Panc1 (cell line): Measurements from ENCODE around the gene MKLN1. TPM values are rescaled to one million over a fixed set of nuclear protein-coding genes. Genes with fewer than 3 reads are reported as not detected.
"Not testable (repeated sequence)": the region's sequence is repeated elsewhere in the genome, so short reads cannot be mapped to it uniquely, and the experiment has no call there.

Experiments used
- ATAC-seq: fragments of 200-7000 bp; cut with Tn5 transposase; 2 replicates; pipeline ENCODE4 v1.9.1; 2020; ENCODE audit warnings: mild to moderate bottlenecking, moderate library complexity
- BruUV-seq: library from RNA; stranded (reverse); fragments of 400-500 nt; replicated peaks from 2 replicates; lab custom pipeline; 2021; lab: Mats Ljungman, UMichigan
- CTCF ChIA-PET: fragments of 300-600 bp; sonication (Branson Sonifier 250); formaldehyde crosslinking; loops from one replicate; lab custom pipeline; 2022; ENCODE audit warnings: antibody characterized with exemption; lab: Charles Lee
- POLR2A ChIA-PET: fragments of 300-600 bp; sonication (Branson Sonifier 250); formaldehyde crosslinking; loops from one replicate; lab custom pipeline; 2022; ENCODE audit warnings: antibody characterized with exemption; lab: Charles Lee
- DNase-seq: peaks from one replicate; pipeline ENCODE4 v3.0.0-alpha.2; 2010; ENCODE audit warnings: low read depth, low spot score
- H3K27ac ChIP-seq: 2 replicates; pipeline ENCODE4 v1.5.1; 2011; ENCODE audit warnings: mild to moderate bottlenecking, low read length, inconsistent platforms
- H3K27me3 ChIP-seq: fragments of 200-500 bp; sonication (Bioruptor generic); 2 replicates; pipeline ENCODE4 v1.6.0; 2014; ENCODE audit warnings: low read length, inconsistent platforms; ENCODE audit not compliant: control insufficient read depth, insufficient read depth
- H3K36me3 ChIP-seq: fragments of 200-500 bp; sonication (Bioruptor generic); 2 replicates; pipeline ENCODE4 v1.5.1; 2014; ENCODE audit warnings: inconsistent platforms, mild to moderate bottlenecking, low read length, moderate library complexity; ENCODE audit not compliant: control insufficient read depth, insufficient read depth
- H3K4me1 ChIP-seq: 2 replicates; pipeline ENCODE4 v1.5.1; 2011; ENCODE audit warnings: inconsistent platforms, mild to moderate bottlenecking, low read length, moderate library complexity; ENCODE audit not compliant: control insufficient read depth, insufficient read depth
- H3K4me3 ChIP-seq, 2 experiments: 2 replicates each; pipeline ENCODE4 v1.5.1; 2011 to 2012; ENCODE audit warnings: low read depth in 2 of 2, low read length in 2 of 2, mild to moderate bottlenecking in 2 of 2, inconsistent platforms in 1 of 2, moderate library complexity in 1 of 2
- H3K9me3 ChIP-seq: fragments of 200-500 bp; sonication (Bioruptor generic); 2 replicates; pipeline ENCODE4 v1.5.1; 2014; ENCODE audit warnings: low read depth, mild to moderate bottlenecking, inconsistent platforms, low read length, moderate library complexity; ENCODE audit not compliant: control insufficient read depth, insufficient read depth
- CTCF ChIP-seq: fragments of 450-650 bp; IDR thresholded peaks from 2 replicates; pipeline ENCODE4 v1.5.1; 2017; ENCODE audit warnings: mild to moderate bottlenecking
- POLR2AphosphoS5 ChIP-seq: IDR thresholded peaks from 2 replicates; pipeline ENCODE4 v1.6.1; 2012; ENCODE audit warnings: mild to moderate bottlenecking, low read depth, low read length, moderate library complexity
- SIN3A ChIP-seq: IDR thresholded peaks from 2 replicates; pipeline ENCODE4 v1.6.1; 2012; ENCODE audit warnings: low read depth, mild to moderate bottlenecking, low read length, moderate library complexity, borderline replicate concordance; ENCODE audit not compliant: insufficient read depth
- TCF7L2 ChIP-seq: IDR thresholded peaks from 2 replicates; pipeline ENCODE4 v1.6.1; 2011; ENCODE audit warnings: mild to moderate bottlenecking, low read depth, low read length, inconsistent platforms
- in situ Hi-C: cut with HindIII; loops from 2 replicates; pipeline ENCODE4 v1.10.0; 2016; ENCODE audit warnings: low sequenced_read_pairs, low pct_unique_long_range_greater_than_20kb
- intact Hi-C: fragments of 100-400 bp; cut with micrococcal nuclease; formaldehyde crosslinking; loops from one replicate; pipeline ENCODE4 v1.10.0; 2022; ENCODE audit not compliant: unreplicated experiment
- total RNA-seq: library from RNA; stranded (reverse); gene quantifications from one replicate; pipeline ENCODE4 v1.2.1, GENCODE V29; 2021; ENCODE audit not compliant: unreplicated experiment
- TF ChIP-seq, protein P1 (sequence below), 2 experiments: IDR thresholded peaks; 2 replicates each; pipeline ENCODE4 v1.6.1; 2011 to 2012; ENCODE audit warnings: low read depth in 2 of 2, control low read depth in 1 of 2, low read length in 1 of 2, mild to moderate bottlenecking in 1 of 2, moderate library complexity in 1 of 2; ENCODE audit not compliant: insufficient read depth in 1 of 2

The MKLN1 gene
- total RNA-seq, 1 experiment from 2014 or later, result 46.4 TPM

- BruUV-seq, result no TSS peak
- Histone ChIP-seq H3K4me1 (peaks cover 29% of the 10 kb centered on the region), H3K27me3 (no peaks in the 10 kb centered on the region), H3K4me3 (peak overlapping the region; percentile 85 to 93), H3K36me3 (no peaks in the 10 kb centered on the region; the same call in none of the 2 replicates), H3K9me3 (peaks cover 16% of the 10 kb centered on the region; the same call in 1 of the 2 replicates), H3K27ac (peak overlapping the region; percentile 98)
- no peak for ATAC-seq
- POLR2A ChIA-PET, result no interaction called here
- in situ Hi-C loops (no loop called here), intact Hi-C loops (no loop called here)
- TF ChIP-seq TCF7L2, result no peak
- no peak for TF ChIP-seq SIN3A
- TF ChIP-seq, protein P1, sequence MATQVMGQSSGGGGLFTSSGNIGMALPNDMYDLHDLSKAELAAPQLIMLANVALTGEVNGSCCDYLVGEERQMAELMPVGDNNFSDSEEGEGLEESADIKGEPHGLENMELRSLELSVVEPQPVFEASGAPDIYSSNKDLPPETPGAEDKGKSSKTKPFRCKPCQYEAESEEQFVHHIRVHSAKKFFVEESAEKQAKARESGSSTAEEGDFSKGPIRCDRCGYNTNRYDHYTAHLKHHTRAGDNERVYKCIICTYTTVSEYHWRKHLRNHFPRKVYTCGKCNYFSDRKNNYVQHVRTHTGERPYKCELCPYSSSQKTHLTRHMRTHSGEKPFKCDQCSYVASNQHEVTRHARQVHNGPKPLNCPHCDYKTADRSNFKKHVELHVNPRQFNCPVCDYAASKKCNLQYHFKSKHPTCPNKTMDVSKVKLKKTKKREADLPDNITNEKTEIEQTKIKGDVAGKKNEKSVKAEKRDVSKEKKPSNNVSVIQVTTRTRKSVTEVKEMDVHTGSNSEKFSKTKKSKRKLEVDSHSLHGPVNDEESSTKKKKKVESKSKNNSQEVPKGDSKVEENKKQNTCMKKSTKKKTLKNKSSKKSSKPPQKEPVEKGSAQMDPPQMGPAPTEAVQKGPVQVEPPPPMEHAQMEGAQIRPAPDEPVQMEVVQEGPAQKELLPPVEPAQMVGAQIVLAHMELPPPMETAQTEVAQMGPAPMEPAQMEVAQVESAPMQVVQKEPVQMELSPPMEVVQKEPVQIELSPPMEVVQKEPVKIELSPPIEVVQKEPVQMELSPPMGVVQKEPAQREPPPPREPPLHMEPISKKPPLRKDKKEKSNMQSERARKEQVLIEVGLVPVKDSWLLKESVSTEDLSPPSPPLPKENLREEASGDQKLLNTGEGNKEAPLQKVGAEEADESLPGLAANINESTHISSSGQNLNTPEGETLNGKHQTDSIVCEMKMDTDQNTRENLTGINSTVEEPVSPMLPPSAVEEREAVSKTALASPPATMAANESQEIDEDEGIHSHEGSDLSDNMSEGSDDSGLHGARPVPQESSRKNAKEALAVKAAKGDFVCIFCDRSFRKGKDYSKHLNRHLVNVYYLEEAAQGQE (IDR thresholded peaks at IDR 0.05; ENCODE audit: insufficient read depth in 1 of 2, low read depth in 2 of 2, low read length in 1 of 2), result no peak
- TF ChIP-seq CTCF, result no peak
- TF ChIP-seq POLR2AphosphoS5, result no peak
- CTCF ChIA-PET, result no interaction called here
- DNase-seq, result no peak
Measured at GRCh38 chr7:131330299-131330698, 2.6 kb downstream of the MKLN1 start.

DNA sequence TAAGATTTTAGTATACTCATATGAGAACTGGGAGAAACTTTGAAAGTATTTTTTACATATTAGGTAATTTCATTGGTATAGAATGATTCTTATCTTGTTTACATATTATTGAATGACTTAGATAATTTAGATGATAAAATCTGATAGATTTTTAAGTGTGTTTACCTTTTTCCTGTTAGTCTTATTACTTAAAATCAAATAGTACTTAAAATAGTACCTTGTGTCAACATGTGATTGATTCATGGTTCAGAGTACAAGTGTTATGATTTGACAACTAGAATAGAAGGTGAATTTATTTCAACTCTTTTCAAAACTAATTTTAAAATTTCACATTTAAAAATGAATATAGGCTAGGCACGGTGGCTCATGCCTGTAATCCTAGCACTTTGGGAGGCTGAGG lies 4.1 kb downstream of the MKLN1 start:
- TF ChIP-seq SIN3A, result no peak
- TF ChIP-seq CTCF, result no peak
- TF ChIP-seq, protein P1 (IDR thresholded peaks at IDR 0.05; ENCODE audit: insufficient read depth in 1 of 2, low read depth in 2 of 2, low read length in 1 of 2), result no peak
- TF ChIP-seq TCF7L2, result no peak
- no peak for TF ChIP-seq POLR2AphosphoS5
- POLR2A ChIA-PET, result no interaction called here
- no peak for ATAC-seq
- H3K27ac ChIP-seq, result no peak overlapping the region
- peaks cover 15% of the 10 kb centered on the region for H3K4me1 ChIP-seq
- intact Hi-C loops (no loop called here), in situ Hi-C loops (no loop called here)
- no TSS peak for BruUV-seq
- DNase-seq, result no peak
- no peaks in the 10 kb centered on the region for H3K27me3 ChIP-seq
- no peak overlapping the region for H3K4me3 ChIP-seq
- CTCF ChIA-PET, result no interaction called here
- no peaks in the 10 kb centered on the region; the same call in none of the 2 replicates for H3K36me3 ChIP-seq
- H3K9me3 ChIP-seq, result peaks cover 31% of the 10 kb centered on the region; the same call in 1 of the 2 replicates

GRCh38 chr7:131332729-131333128 lies 5.1 kb downstream of the MKLN1 start:
- CTCF ChIA-PET, H3K27ac ChIP-seq, H3K36me3 ChIP-seq, DNase-seq, in situ Hi-C loops, intact Hi-C loops, H3K27me3 ChIP-seq, POLR2A ChIA-PET, ATAC-seq, H3K4me3 ChIP-seq, BruUV-seq: not testable (repeated sequence)
- peaks cover 13% of the 10 kb centered on the region for H3K4me1 ChIP-seq
- peaks cover 39% of the 10 kb centered on the region for H3K9me3 ChIP-seq
